HCT116 (cell line): ENCODE measurements around the gene MSI2. TPM values are rescaled to one million over a fixed set of nuclear protein-coding genes. Genes with fewer than 3 reads are reported as not detected.

ENCODE experiments used
- ATAC-seq: fragments of 200-7000 bp; cut with Tn5 transposase; 2 replicates; pipeline ENCODE4 v1.9.1; 2020; ENCODE audit warnings: mild to moderate bottlenecking, moderate library complexity
- BruUV-seq: library from RNA; stranded (reverse); fragments of 400-500 nt; replicated peaks from 2 replicates; lab custom pipeline; 2021; lab: Mats Ljungman, UMichigan
- CTCF ChIA-PET: fragments of 300-600 bp; sonication (Branson Sonifier 250); formaldehyde crosslinking; loops from one replicate; lab custom pipeline; 2021; ENCODE audit warnings: antibody characterized with exemption; lab: Charles Lee
- POLR2A ChIA-PET: fragments of 300-600, 350-600 bp; sonication (Branson Sonifier 250); formaldehyde crosslinking; loops from one replicate; lab custom pipeline; 2021; ENCODE audit warnings: antibody characterized with exemption; lab: Charles Lee
- RAD21 ChIA-PET, 2 experiments: fragments of 300-600 bp; sonication (Branson Sonifier 250); formaldehyde crosslinking; loops; one replicate each; lab custom pipeline; 2023; ENCODE audit warnings: low total read pairs in 2 of 2; ENCODE audit not compliant: uncharacterized antibody in 2 of 2, unreplicated experiment in 2 of 2, low non-redundant PET in 1 of 2; lab: Charles Lee
- DNase-seq: peaks from one replicate; pipeline ENCODE4 v3.0.0-alpha.2; 2010; ENCODE audit warnings: low read depth, low spot score
- H2AFZ ChIP-seq: fragments of 200-600 bp; shearing (Covaris generic), sonication (generic); 2 replicates; pipeline ENCODE4 v1.6.1; 2017; ENCODE audit warnings: low read depth, mixed run types, mixed read lengths, antibody characterized with exemption, low read length; ENCODE audit not compliant: poor library complexity, severe bottlenecking
- H3K27ac ChIP-seq: 2 replicates; pipeline ENCODE4 v1.5.1; 2012; ENCODE audit warnings: low read depth, low read length
- H3K27me3 ChIP-seq: fragments of 200-600 bp; sonication (generic); 2 replicates; pipeline ENCODE4 v1.6.1; 2016; ENCODE audit warnings: mixed run types, low read length, mixed read lengths; ENCODE audit not compliant: insufficient read depth
- H3K36me3 ChIP-seq, 2 experiments: fragments of 200-500 bp in 1 of 2; fragments of 200-600 bp in 1 of 2; sonication (Bioruptor generic) in 1 of 2; sonication (generic) in 1 of 2; 2 replicates each; pipeline versions ENCODE4 v1.5.1 to v1.6.1; 2014 to 2016; ENCODE audit warnings: low read length in 2 of 2, inconsistent platforms in 1 of 2, mixed read lengths in 1 of 2, mixed run types in 1 of 2; ENCODE audit not compliant: insufficient read depth in 2 of 2, control insufficient read depth in 1 of 2
- H3K4me1 ChIP-seq, 2 experiments: fragments of 200-600 bp in 1 of 2; sonication (generic) in 1 of 2; 2 replicates each; pipeline versions ENCODE4 v1.5.1 to v1.6.1; 2012 to 2017; ENCODE audit warnings: low read length in 2 of 2, inconsistent platforms in 1 of 2, mild to moderate bottlenecking in 1 of 2, mixed read lengths in 1 of 2, mixed run types in 1 of 2, moderate library complexity in 1 of 2; ENCODE audit not compliant: insufficient read depth in 2 of 2, control insufficient read depth in 1 of 2
- H3K4me2 ChIP-seq: fragments of 200-600 bp; sonication (generic); 2 replicates; pipeline ENCODE4 v1.6.1; 2017; ENCODE audit warnings: mixed run types, low read length, mixed read lengths
- H3K4me3 ChIP-seq, 2 experiments: fragments of 200-600 bp in 1 of 2; sonication (generic) in 1 of 2; replicated peaks in 1 of 2; 2 replicates each; pipeline ENCODE4 v1.5.1; 2011 to 2016; ENCODE audit warnings: low read length in 2 of 2, control low read depth in 1 of 2, low read depth in 1 of 2, mild to moderate bottlenecking in 1 of 2, mixed read lengths in 1 of 2, mixed run types in 1 of 2
- H3K79me2 ChIP-seq: fragments of 200-600 bp; sonication (generic); 2 replicates; pipeline ENCODE4 v1.6.1; 2017; ENCODE audit warnings: mild to moderate bottlenecking, mixed run types, low read length, moderate library complexity, mixed read lengths; ENCODE audit not compliant: insufficient read depth
- H3K9ac ChIP-seq: fragments of 200-600 bp; sonication (generic); 2 replicates; pipeline ENCODE4 v1.6.1; 2016; ENCODE audit warnings: low read length, mixed read lengths
- H3K9me2 ChIP-seq: fragments of 200-600 bp; sonication (generic), shearing (Covaris generic); 2 replicates; pipeline ENCODE4 v1.6.1; 2017; ENCODE audit warnings: mixed run types, mild to moderate bottlenecking, moderate library complexity; ENCODE audit not compliant: insufficient read depth
- H3K9me3 ChIP-seq, 2 experiments: fragments of 200-500 bp in 1 of 2; fragments of 200-600 bp in 1 of 2; sonication (Bioruptor generic) in 1 of 2; sonication (generic) in 1 of 2; 2 replicates each; pipeline ENCODE4 v1.6.1; 2014 to 2017; ENCODE audit warnings: low read length in 2 of 2, mixed read lengths in 2 of 2, inconsistent platforms in 1 of 2, low read depth in 1 of 2, mild to moderate bottlenecking in 1 of 2, mixed run types in 1 of 2, moderate library complexity in 1 of 2; ENCODE audit not compliant: control insufficient read depth in 1 of 2, insufficient read depth in 1 of 2
- H4K20me1 ChIP-seq: fragments of 200-600 bp; sonication (generic), shearing (Covaris generic); 2 replicates; pipeline ENCODE4 v1.6.1; 2017; ENCODE audit warnings: mixed run types, mild to moderate bottlenecking, moderate library complexity; ENCODE audit not compliant: insufficient read depth
- CEBPB ChIP-seq: IDR thresholded peaks from 2 replicates; pipeline ENCODE4 v1.6.1; 2012; ENCODE audit warnings: low read depth
- ELF1 ChIP-seq: IDR thresholded peaks from 2 replicates; pipeline ENCODE4 v1.6.1; 2012; ENCODE audit warnings: low read depth, borderline replicate concordance
- EZH2 ChIP-seq: fragments of 200-600 bp; sonication (generic); IDR thresholded peaks from 2 replicates; pipeline ENCODE4 v1.6.1; 2017; ENCODE audit warnings: antibody characterized with exemption, mixed run types
- EZH2phosphoT487 ChIP-seq: fragments of 200-600 bp; IDR thresholded peaks from 2 replicates; pipeline ENCODE4 v1.6.1; 2018; ENCODE audit warnings: antibody characterized with exemption, borderline replicate concordance
- FOSL1 ChIP-seq: IDR thresholded peaks from 2 replicates; pipeline ENCODE4 v1.6.1; 2012; ENCODE audit warnings: low read depth
- RAD21 ChIP-seq: IDR thresholded peaks from 2 replicates; pipeline ENCODE4 v1.6.1; 2012; ENCODE audit warnings: low read depth, mild to moderate bottlenecking
- SIN3A ChIP-seq: IDR thresholded peaks from 2 replicates; pipeline ENCODE4 v1.6.1; 2012; ENCODE audit warnings: low read depth
- SP1 ChIP-seq: IDR thresholded peaks from 2 replicates; pipeline ENCODE4 v1.6.1; 2012; ENCODE audit warnings: low read depth
- SRF ChIP-seq: IDR thresholded peaks from 2 replicates; pipeline ENCODE4 v1.6.1; 2012; ENCODE audit warnings: low read depth
- TCF7L2 ChIP-seq: IDR thresholded peaks from 2 replicates; pipeline ENCODE4 v1.7.0; 2011; ENCODE audit warnings: borderline replicate concordance, inconsistent platforms; ENCODE audit not compliant: insufficient read depth, insufficient read length; ENCODE audit errors: extremely low read depth
- ZFX ChIP-seq: fragments of 450-650 bp; IDR thresholded peaks from 2 replicates; pipeline ENCODE4 v1.6.1; 2017
- ZNF274 ChIP-seq: fragments of 200-500 bp; sonication (Bioruptor generic); IDR thresholded peaks from 2 replicates; pipeline ENCODE4 v1.6.1; 2014; ENCODE audit warnings: mild to moderate bottlenecking, low read depth, low read length, inconsistent platforms
- intact Hi-C: fragments of 100-400 bp; cut with micrococcal nuclease; formaldehyde crosslinking; loops from 2 replicates; pipeline ENCODE4 v1.10.0; 2022
- total RNA-seq: library from RNA; stranded (reverse); gene quantifications from one replicate; pipeline ENCODE4 v1.2.1, GENCODE V29; 2021; ENCODE audit not compliant: unreplicated experiment
- TF ChIP-seq, protein P1 (sequence below): IDR thresholded peaks from 2 replicates; pipeline ENCODE4 v1.6.1; 2012
- TF ChIP-seq, protein P2 (sequence below), 3 experiments: fragments of 200-600 bp in 1 of 3; sonication (generic) in 1 of 3; IDR thresholded peaks in 2 of 3; conservative IDR thresholded peaks in 1 of 3; 2 replicates each; pipeline ENCODE4 v1.5.1; 2012 to 2017; ENCODE audit warnings: low read depth in 2 of 3, low read length in 2 of 3, antibody characterized with exemption in 1 of 3, borderline replicate concordance in 1 of 3, control low read depth in 1 of 3, mild to moderate bottlenecking in 1 of 3, mixed read lengths in 1 of 3, mixed run types in 1 of 3, moderate library complexity in 1 of 3; ENCODE audit not compliant: insufficient read depth in 1 of 3

Gene MSI2
- total RNA-seq, 1 experiment from 2014 or later: 137 TPM

DNA sequence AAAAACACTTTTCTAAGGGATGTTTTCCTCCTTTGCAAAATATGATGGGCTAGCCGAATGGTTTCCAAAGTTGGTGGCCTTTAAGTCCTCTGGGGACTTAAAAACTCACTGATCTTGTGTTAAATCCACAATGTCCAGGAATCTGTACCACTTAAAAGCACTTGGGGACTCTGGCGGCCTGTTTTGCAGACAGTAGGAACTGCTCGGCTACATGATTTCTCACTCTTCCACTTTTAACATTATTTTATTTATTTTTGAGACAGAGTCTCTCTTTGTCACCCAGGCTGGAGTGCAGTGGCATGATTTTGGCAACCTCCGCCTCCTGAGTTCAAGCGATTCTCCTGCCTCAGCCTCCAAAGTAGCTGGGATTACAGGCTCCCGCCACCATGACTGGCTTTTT is 9.1 kb upstream of the MSI2 start:
- Histone ChIP-seq H3K4me2 (no peak overlapping the region), H3K4me3 (no peak overlapping the region), H3K79me2 (no peaks in the 10 kb centered on the region), H3K4me1 (peaks cover 0 to 5% of the 10 kb centered on the region in 2 experiments; a peak in 1 of 4 replicates), H3K36me3 (no peaks in the 10 kb centered on the region), H3K9ac (no peak overlapping the region), H2AFZ (no peak overlapping the region), H3K9me3 (peaks cover 3 to 7% of the 10 kb centered on the region in 2 experiments; a peak in 2 of 4 replicates), H3K27me3 (no peaks in the 10 kb centered on the region), H4K20me1 (no peaks in the 10 kb centered on the region), H3K9me2 (no peaks in the 10 kb centered on the region), H3K27ac (no peak overlapping the region)
- DNase-seq: no peak
- CTCF ChIA-PET: no interaction called here
- no TSS peak for BruUV-seq
- POLR2A ChIA-PET: no interaction called here
- RAD21 ChIA-PET: no interaction called here
- intact Hi-C loops: no loop called here
- no peak for TF ChIP-seq SRF
- TF ChIP-seq EZH2: no peak
- TF ChIP-seq CEBPB: no peak
- TF ChIP-seq ZNF274: no peak
- ATAC-seq: no peak

DNA sequence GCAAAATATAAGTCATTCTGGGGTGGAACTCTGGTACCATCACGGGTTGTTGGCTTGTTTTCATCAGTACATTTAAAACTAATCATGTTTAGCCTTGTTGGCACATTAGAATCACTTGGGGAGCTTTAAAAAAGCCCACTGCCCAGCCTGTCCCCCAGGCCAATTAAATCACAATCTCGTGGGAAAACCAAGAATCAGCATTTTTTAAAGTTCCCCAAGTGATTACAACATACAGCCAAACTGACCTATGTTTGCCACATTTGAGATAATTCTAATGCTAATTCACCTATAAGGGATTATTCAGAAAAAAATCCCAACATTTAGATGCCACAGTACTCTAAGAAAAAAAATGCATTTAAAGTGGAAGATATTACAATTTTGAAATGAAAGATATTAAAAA is 8.4 kb upstream of the MSI2 start:
- intact Hi-C loops: no loop called here
- BruUV-seq: no TSS peak

More for the DNA sequence above, 8.4 kb upstream of the MSI2 start:
- Histone ChIP-seq H3K9me3 (peaks cover 3 to 7% of the 10 kb centered on the region in 2 experiments; a peak in 2 of 4 replicates), H2AFZ (no peak overlapping the region), H3K4me2 (no peak overlapping the region), H3K27me3 (no peaks in the 10 kb centered on the region), H3K36me3 (no peaks in the 10 kb centered on the region), H3K27ac (no peak overlapping the region), H3K4me3 (no peak overlapping the region), H3K9me2 (no peaks in the 10 kb centered on the region), H3K9ac (no peak overlapping the region), H3K4me1 (peaks cover 0 to 5% of the 10 kb centered on the region in 2 experiments; a peak in 1 of 4 replicates), H4K20me1 (no peaks in the 10 kb centered on the region), H3K79me2 (no peaks in the 10 kb centered on the region)
- ChIA-PET CTCF (no interaction called here), RAD21 (no interaction called here), POLR2A (no interaction called here)
- no peak for DNase-seq
- TF ChIP-seq TCF7L2 (no peak), SRF (no peak), ZFX (no peak), ELF1 (no peak), EZH2 (no peak), EZH2phosphoT487 (no peak), FOSL1 (no peak), SP1 (no peak), RAD21 (no peak), SIN3A (no peak), ZNF274 (no peak)
- TF ChIP-seq, protein P1, sequence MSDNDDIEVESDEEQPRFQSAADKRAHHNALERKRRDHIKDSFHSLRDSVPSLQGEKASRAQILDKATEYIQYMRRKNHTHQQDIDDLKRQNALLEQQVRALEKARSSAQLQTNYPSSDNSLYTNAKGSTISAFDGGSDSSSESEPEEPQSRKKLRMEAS: no peak
- TF ChIP-seq, protein P2, sequence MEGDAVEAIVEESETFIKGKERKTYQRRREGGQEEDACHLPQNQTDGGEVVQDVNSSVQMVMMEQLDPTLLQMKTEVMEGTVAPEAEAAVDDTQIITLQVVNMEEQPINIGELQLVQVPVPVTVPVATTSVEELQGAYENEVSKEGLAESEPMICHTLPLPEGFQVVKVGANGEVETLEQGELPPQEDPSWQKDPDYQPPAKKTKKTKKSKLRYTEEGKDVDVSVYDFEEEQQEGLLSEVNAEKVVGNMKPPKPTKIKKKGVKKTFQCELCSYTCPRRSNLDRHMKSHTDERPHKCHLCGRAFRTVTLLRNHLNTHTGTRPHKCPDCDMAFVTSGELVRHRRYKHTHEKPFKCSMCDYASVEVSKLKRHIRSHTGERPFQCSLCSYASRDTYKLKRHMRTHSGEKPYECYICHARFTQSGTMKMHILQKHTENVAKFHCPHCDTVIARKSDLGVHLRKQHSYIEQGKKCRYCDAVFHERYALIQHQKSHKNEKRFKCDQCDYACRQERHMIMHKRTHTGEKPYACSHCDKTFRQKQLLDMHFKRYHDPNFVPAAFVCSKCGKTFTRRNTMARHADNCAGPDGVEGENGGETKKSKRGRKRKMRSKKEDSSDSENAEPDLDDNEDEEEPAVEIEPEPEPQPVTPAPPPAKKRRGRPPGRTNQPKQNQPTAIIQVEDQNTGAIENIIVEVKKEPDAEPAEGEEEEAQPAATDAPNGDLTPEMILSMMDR (IDR thresholded peaks at IDR 0.05 in 2 of 3, conservative IDR thresholded peaks at IDR 0.05 in 1 of 3; ENCODE audit: borderline replicate concordance in 1 of 3, insufficient read depth in 1 of 3, low read depth in 2 of 3, low read length in 2 of 3): no peak
- ATAC-seq: no peak
